Memory B cell (primary cell): ENCODE data around the gene RMRP.
"Not testable (repeated sequence)": the region's sequence is repeated elsewhere in the genome, so short reads cannot be mapped to it uniquely, and the experiment has no call there.

Experiments used
- ATAC-seq: fragments of 150-1000 bp; cut with Tn5 transposase; 2 replicates; pipeline ENCODE4 v1.10.0; 2021; ENCODE audit warnings: low read depth, mild to moderate bottlenecking, moderate library complexity
- DNase-seq, 2 donors: peaks; one replicate each; pipeline ENCODE4 v3.0.0; 2022; ENCODE audit warnings: low spot score in 2 of 2
- H3K27ac Mint-ChIP-seq: one replicate; pipeline ENCODE4 v1.8.0; 2022; ENCODE audit warnings: mild to moderate bottlenecking, moderate library complexity, mixed read lengths
- H3K27me3 Mint-ChIP-seq: one replicate; pipeline ENCODE4 v1.8.0; 2022; ENCODE audit warnings: mixed read lengths
- H3K36me3 Mint-ChIP-seq: one replicate; pipeline ENCODE4 v1.8.0; 2022; ENCODE audit warnings: mild to moderate bottlenecking, mixed read lengths
- H3K4me1 Mint-ChIP-seq: one replicate; pipeline ENCODE4 v1.8.0; 2022; ENCODE audit warnings: mixed read lengths
- H3K4me3 Mint-ChIP-seq: one replicate; pipeline ENCODE4 v1.8.0; 2022; ENCODE audit warnings: mild to moderate bottlenecking, moderate library complexity, mixed read lengths
- H3K9me3 Mint-ChIP-seq: one replicate; pipeline ENCODE4 v1.8.0; 2022; ENCODE audit warnings: mixed read lengths

RMRP gene

GRCh38 chr9:35636135-35636876 is 21.5 kb downstream of the RMRP start:
- peaks cover 56% of the 10 kb centered on the region for H3K4me1 Mint-ChIP-seq

DNA sequence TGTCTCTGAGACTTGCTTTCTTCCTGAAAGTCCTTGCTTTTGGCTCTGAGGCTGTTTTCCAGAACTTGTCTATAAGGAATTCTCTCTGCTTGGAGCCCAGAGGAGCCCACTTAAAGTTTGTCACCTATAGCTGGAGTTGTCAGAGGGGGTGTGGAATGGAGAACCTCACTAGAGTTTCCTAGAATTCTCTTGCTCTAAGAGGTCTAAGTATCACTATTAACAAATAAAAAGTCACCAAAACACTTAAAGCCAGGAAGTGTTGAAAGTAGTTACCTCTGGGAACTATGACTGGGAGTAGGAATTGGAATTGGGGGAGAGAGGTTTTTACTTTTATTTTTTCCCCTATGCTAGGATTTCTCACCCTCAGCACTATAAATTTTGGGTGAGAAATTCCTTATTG is 22.1 kb downstream of the RMRP start:
- DNase-seq, result no peak
- Mint-ChIP-seq H3K27me3 (no peaks in the 10 kb centered on the region), H3K4me1 (peaks cover 50% of the 10 kb centered on the region), H3K27ac (peak overlapping the region; percentile 89), H3K4me3 (peak overlapping the region; percentile 75), H3K9me3 (no peaks in the 10 kb centered on the region), H3K36me3 (peaks cover 5% of the 10 kb centered on the region)
- no peak for ATAC-seq

More at GRCh38 chr9:35636135-35636876, 21.5 kb downstream of the RMRP start:
- DNase-seq, result no peak
- Mint-ChIP-seq H3K4me3 (peak overlapping the region; percentile 75), H3K27me3 (no peaks in the 10 kb centered on the region), H3K9me3 (no peaks in the 10 kb centered on the region), H3K36me3 (peaks cover 5% of the 10 kb centered on the region), H3K27ac (peak overlapping the region; percentile 89)
- ATAC-seq, result peak; percentile 81

DNA sequence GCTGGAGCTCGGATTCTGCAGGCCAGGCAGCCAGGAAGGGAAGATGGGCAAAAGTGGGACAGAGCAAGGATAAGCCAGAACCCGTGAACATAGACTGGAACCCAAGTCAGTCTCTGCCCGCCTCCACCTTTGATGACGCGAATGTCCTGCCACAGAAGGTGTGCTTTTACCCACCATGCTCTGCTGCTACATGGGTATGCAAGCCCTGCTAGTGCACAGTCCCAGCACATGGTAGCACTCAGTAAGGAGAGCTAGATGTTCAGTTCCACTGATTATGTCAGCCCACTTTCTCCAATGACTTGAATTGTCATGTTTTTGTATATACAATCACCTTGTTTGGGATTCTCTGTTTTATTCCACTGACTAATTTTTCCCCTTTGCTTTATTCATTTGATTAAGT is 28.2 kb downstream of the RMRP start:
- no peaks in the 10 kb centered on the region for H3K9me3 Mint-ChIP-seq
- no peak overlapping the region for H3K4me3 Mint-ChIP-seq
- no peak for ATAC-seq
- H3K36me3 Mint-ChIP-seq, result no peaks in the 10 kb centered on the region
- no peak for DNase-seq
- no peaks in the 10 kb centered on the region for H3K27me3 Mint-ChIP-seq
- H3K4me1 Mint-ChIP-seq, result peaks cover 17% of the 10 kb centered on the region
- no peak overlapping the region for H3K27ac Mint-ChIP-seq

- H3K27ac Mint-ChIP-seq, result no peak overlapping the region
- H3K9me3 Mint-ChIP-seq, result no peaks in the 10 kb centered on the region
- no peaks in the 10 kb centered on the region for H3K36me3 Mint-ChIP-seq
- DNase-seq (no peak), ATAC-seq (no peak)
- H3K4me3 Mint-ChIP-seq, result no peak overlapping the region
- peaks cover 11% of the 10 kb centered on the region for H3K4me1 Mint-ChIP-seq
- no peaks in the 10 kb centered on the region for H3K27me3 Mint-ChIP-seq
Measured at GRCh38 chr9:35628389-35628991, 29.3 kb downstream of the RMRP start.

DNA sequence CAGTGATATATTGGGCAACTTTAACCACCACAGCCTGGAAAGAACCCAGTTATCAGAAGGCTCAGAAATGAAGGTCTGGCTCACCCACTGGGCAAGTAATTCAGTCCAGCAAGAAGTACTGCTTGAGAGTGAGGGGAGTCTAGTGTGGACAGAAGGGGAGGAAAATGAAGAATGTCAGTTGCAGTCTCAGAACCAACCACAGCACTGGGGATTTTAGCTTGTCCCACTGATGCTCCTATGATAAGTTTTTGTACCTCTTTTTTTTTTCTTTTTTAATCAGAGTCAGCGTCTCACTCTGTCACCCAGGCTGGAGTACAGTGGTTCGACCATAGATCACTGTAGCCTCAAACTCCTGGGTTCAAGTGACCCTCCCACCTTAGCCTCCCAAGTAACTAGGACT is 30.2 kb downstream of the RMRP start:
- ATAC-seq, result no peak
- H3K4me3 Mint-ChIP-seq, result no peak overlapping the region
- H3K4me1 Mint-ChIP-seq, result peaks cover 11% of the 10 kb centered on the region
- no peak overlapping the region for H3K27ac Mint-ChIP-seq
- no peaks in the 10 kb centered on the region for H3K27me3 Mint-ChIP-seq
- no peaks in the 10 kb centered on the region for H3K9me3 Mint-ChIP-seq
- H3K36me3 Mint-ChIP-seq, result no peaks in the 10 kb centered on the region
- no peak for DNase-seq

- peaks cover 60% of the 10 kb centered on the region for H3K4me1 Mint-ChIP-seq
Measured at GRCh38 chr9:35619800-35620158, 38.0 kb downstream of the RMRP start.

GRCh38 chr9:35618854-35619799 is 38.7 kb downstream of the RMRP start:
- peak overlapping the region; percentile 98 for H3K27ac Mint-ChIP-seq
- no peaks in the 10 kb centered on the region for H3K9me3 Mint-ChIP-seq
- no peaks in the 10 kb centered on the region for H3K27me3 Mint-ChIP-seq
- peaks cover 15% of the 10 kb centered on the region for H3K36me3 Mint-ChIP-seq
- peaks cover 67% of the 10 kb centered on the region for H3K4me1 Mint-ChIP-seq
- peak in 1 of 2 donors; percentile 41 for DNase-seq
- H3K4me3 Mint-ChIP-seq, result peak overlapping the region; percentile 86
- peak; percentile 50 for ATAC-seq

More at GRCh38 chr9:35619800-35620158, 38.0 kb downstream of the RMRP start:
- Mint-ChIP-seq H3K27me3 (no peaks in the 10 kb centered on the region), H3K27ac (peak overlapping the region; percentile 98), H3K9me3 (no peaks in the 10 kb centered on the region), H3K36me3 (peaks cover 10% of the 10 kb centered on the region), H3K4me3 (peak overlapping the region; percentile 86)
- DNase-seq (peak in 1 of 2 donors; percentile 39), ATAC-seq (peak; percentile 59)

GRCh38 chr9:35618325-35618727 is 39.5 kb downstream of the RMRP start, which contains the start of gene CD72:
CD72 (minus strand) TSS chr9:35618413; CDS start chr9:35618303, 110 bp downstream.
- H3K36me3 Mint-ChIP-seq, result peaks cover 19% of the 10 kb centered on the region
- peak; percentile 47 to 48 for DNase-seq
- peak within 1 kb of the TSS; percentile 98 for H3K27ac Mint-ChIP-seq
- peaks cover 70% of the 10 kb centered on the region for H3K4me1 Mint-ChIP-seq
- peak; percentile 60 for ATAC-seq
- H3K4me3 Mint-ChIP-seq, result peak within 1 kb of the TSS; percentile 86
- no peaks in the 10 kb centered on the region for H3K27me3 Mint-ChIP-seq
- H3K9me3 Mint-ChIP-seq, result no peaks in the 10 kb centered on the region

DNA sequence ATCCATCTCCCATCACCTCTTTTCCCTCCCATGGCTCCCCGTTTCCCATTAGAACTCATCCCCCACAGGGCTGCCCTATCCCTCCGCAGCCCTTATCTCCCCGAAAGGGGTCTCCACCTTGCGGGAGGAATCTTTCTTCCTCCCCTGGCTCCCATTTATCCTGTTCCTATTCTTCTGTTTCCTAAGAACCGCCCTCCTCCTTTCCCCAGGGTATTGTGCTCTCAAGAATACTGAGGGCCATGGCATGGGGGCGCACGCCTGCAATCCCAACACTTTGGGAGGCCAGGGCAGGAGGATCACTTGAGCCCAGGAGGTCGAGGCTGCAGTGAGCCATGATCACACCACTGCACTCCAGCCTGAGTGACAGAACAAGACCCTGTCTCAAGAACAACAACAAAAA is 40.3 kb downstream of the RMRP start:
- ATAC-seq, result no peak
- H3K9me3 Mint-ChIP-seq, result no peaks in the 10 kb centered on the region
- peaks cover 23% of the 10 kb centered on the region for H3K36me3 Mint-ChIP-seq
- no peak for DNase-seq
- H3K27me3 Mint-ChIP-seq, result no peaks in the 10 kb centered on the region
- H3K4me3 Mint-ChIP-seq, result peak overlapping the region; percentile 86
- H3K4me1 Mint-ChIP-seq, result peaks cover 73% of the 10 kb centered on the region
- peak overlapping the region; percentile 98 for H3K27ac Mint-ChIP-seq

DNA sequence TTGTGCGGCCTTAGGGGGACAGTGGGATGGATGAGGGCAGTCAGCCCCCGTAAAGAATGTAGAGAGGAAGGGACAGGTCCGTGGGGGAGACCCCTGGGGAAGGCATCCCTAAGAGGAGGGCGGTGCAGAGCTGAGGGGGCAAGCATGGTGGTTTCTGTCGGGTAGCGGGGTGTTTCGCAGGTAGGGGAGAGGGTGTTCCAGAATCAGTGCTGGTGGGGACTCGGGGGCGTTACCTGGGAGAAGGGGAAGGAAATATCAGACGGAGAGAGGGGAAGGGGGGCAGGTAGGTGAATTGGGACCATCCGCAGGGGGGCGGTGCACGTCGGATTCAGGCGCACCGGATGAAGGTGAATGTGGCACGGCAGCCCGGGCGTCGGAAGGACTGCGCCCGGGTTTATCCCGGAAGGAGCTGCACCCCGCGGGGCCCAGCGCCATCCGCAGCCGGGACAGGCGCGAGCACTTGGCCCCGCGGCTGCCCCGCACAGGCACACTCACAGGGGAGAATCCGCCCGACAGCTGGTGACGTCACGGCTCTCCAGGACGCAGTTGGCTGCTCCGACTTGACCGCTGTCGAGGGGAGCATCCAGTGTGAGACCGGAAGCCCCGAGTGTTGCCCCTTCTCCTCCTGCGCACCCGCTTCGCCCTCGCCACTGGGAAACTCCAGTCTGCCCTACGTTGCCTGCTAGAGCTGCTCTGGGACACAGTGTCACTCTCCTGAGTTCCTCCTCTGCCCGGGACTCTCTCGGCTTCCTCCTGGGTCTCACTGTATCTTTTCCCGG is 40.9 kb downstream of the RMRP start:
- H3K27ac Mint-ChIP-seq, result peak overlapping the region; percentile 98
- DNase-seq (peak; percentile 57 to 65), ATAC-seq (peak; percentile 41)
- peaks cover 25% of the 10 kb centered on the region for H3K36me3 Mint-ChIP-seq
- H3K4me1 Mint-ChIP-seq, result peaks cover 73% of the 10 kb centered on the region
- H3K27me3 Mint-ChIP-seq, result no peaks in the 10 kb centered on the region
- peak overlapping the region; percentile 86 for H3K4me3 Mint-ChIP-seq
- H3K9me3 Mint-ChIP-seq, result no peaks in the 10 kb centered on the region

DNA sequence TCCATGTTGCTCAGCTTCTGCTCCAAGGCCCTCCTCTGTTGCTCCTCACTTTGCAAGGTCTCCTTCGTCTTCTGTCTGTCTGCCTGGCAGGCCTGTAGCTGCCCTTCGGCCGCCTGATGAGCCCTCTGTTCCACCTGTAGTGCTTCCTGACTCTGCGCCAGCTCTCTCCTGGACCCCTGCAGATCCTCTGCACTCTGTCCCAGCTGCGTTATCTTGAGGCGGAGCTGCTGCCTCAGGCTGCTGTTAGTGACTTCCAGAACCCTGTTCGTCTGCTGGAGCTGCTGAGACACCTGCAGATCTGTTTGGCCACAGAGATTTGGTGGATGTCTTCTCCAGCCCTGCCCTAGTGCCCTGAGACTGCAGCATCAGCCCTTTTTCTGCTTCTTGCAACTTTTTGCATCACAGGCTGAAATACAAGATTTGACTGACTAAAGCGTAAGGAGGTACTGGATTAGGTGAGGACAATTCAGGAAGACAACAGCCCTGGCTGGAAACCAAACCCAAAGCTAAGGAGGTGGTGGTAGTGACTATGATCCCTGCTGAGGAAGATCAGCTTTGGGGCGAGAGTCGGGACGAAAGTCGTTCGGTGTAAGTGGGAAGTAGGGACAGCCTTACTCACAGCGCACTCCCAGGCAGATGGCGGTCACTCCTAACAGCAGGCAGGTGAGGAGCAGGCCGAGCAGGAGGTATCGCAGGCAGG is 41.7 kb downstream of the RMRP start:
- Mint-ChIP-seq H3K27ac (peak overlapping the region; percentile 98), H3K4me1 (peaks cover 73% of the 10 kb centered on the region), H3K27me3 (no peaks in the 10 kb centered on the region), H3K9me3 (no peaks in the 10 kb centered on the region), H3K4me3 (peak overlapping the region; percentile 86), H3K36me3 (peaks cover 31% of the 10 kb centered on the region)
- no peak for DNase-seq
- no peak for ATAC-seq

DNA sequence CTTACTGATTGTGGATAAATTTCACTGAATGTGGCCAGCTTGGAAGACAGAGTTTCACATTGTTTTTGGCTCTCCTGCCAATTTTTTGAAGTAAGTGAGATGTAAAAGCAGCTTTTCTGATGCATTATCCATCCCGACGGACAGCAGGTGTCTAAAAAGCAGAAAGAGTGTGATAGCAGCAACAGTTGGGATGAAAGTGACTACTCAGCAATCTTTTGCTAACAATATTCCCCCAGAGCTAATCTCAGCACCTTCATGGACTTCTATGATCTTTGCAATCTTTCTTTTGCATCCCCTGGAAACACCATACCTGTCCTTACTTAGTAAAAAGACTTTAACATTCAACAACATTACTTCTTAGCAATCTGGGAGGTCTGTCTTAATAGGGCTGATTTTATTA is 45.0 kb downstream of the RMRP start:
- ATAC-seq, result no peak
- no peaks in the 10 kb centered on the region for H3K9me3 Mint-ChIP-seq
- H3K36me3 Mint-ChIP-seq, result peaks cover 36% of the 10 kb centered on the region
- DNase-seq, result no peak
- no peak overlapping the region for H3K27ac Mint-ChIP-seq
- peaks cover 46% of the 10 kb centered on the region for H3K4me1 Mint-ChIP-seq
- no peaks in the 10 kb centered on the region for H3K27me3 Mint-ChIP-seq
- no peak overlapping the region for H3K4me3 Mint-ChIP-seq

- peaks cover 43% of the 10 kb centered on the region for H3K4me1 Mint-ChIP-seq
- ATAC-seq, H3K27me3 Mint-ChIP-seq, DNase-seq, H3K9me3 Mint-ChIP-seq, H3K4me3 Mint-ChIP-seq: not testable (repeated sequence)
- H3K36me3 Mint-ChIP-seq, result peaks cover 37% of the 10 kb centered on the region
- H3K27ac Mint-ChIP-seq, result peak overlapping the region; percentile 46
Measured at GRCh38 chr9:35612066-35612465, 45.8 kb downstream of the RMRP start.
